Measurements from ENCODE around the gene PTPRU.
A peak's percentile ranks its signal among the peaks of the same experiment; 100 is the strongest.
"Not testable (repeated sequence)": the region's sequence is repeated elsewhere in the genome, so short reads cannot be mapped to it uniquely, and the experiment has no call there.

PTPRU gene

GRCh38 chr1:29280409-29281131 lies 44.2 kb downstream of the PTPRU start:
- intact Hi-C loops (cut with DNase I): no loop called here

GRCh38 chr1:29281571-29281970 lies 45.2 kb downstream of the PTPRU start:
- intact Hi-C loops (cut with DNase I): no loop called here
- DNase-seq: peak in 1 of 42 donors; percentile 6

More at GRCh38 chr1:29280409-29281131, 44.2 kb downstream of the PTPRU start:
- DNase-seq: peak in 5 of 42 donors; percentile 0 to 11 (median 4)

- intact Hi-C loops (cut with DNase I): no loop called here
- peak in 1 of 42 donors; percentile 30 for DNase-seq
These were observed 46.0 kb downstream of the PTPRU start for GRCh38 chr1:29282135-29282923.

GRCh38 chr1:29282924-29283803 lies 46.8 kb downstream of the PTPRU start:
- DNase-seq: peak in 5 of 42 donors; percentile 5 to 35 (median 16)

GRCh38 chr1:29283804-29284195 lies 47.5 kb downstream of the PTPRU start:
- peak in 2 of 42 donors; percentile 8 for DNase-seq
- intact Hi-C loops (cut with DNase I): no loop called here

More at GRCh38 chr1:29282924-29283803, 46.8 kb downstream of the PTPRU start:
- intact Hi-C loops (cut with DNase I): no loop called here

GRCh38 chr1:29284286-29284960 lies 48.1 kb downstream of the PTPRU start:
- intact Hi-C loops (cut with DNase I): no loop called here
- DNase-seq: peak in 2 of 42 donors; percentile 4 to 30

- intact Hi-C loops (cut with DNase I): no loop called here
- peak in 3 of 42 donors; percentile 15 to 35 (median 16) for DNase-seq
These were observed 48.7 kb downstream of the PTPRU start for GRCh38 chr1:29284961-29285560.

GRCh38 chr1:29285771-29286170 lies 49.4 kb downstream of the PTPRU start:
- DNase-seq: peak in 3 of 42 donors; percentile 3 to 11 (median 8)
- intact Hi-C loops (cut with DNase I): no loop called here

- intact Hi-C loops (cut with DNase I): no loop called here
- DNase-seq: peak in 2 of 42 donors; percentile 7 to 13
These were observed 50.0 kb downstream of the PTPRU start for GRCh38 chr1:29286194-29286767.

GRCh38 chr1:29289493-29289892 lies 53.2 kb downstream of the PTPRU start:
- no peak for DNase-seq
- intact Hi-C loops (cut with DNase I): no loop called here

- DNase-seq: no peak
- intact Hi-C loops (cut with DNase I): no loop called here
These were observed 54.2 kb downstream of the PTPRU start for GRCh38 chr1:29290414-29290985.

GRCh38 chr1:29291756-29292155 lies 55.4 kb downstream of the PTPRU start:
- intact Hi-C loops (cut with DNase I): no loop called here
- DNase-seq: no peak

GRCh38 chr1:29292344-29292743 lies 56.0 kb downstream of the PTPRU start:
- intact Hi-C loops (cut with DNase I): no loop called here
- DNase-seq: no peak

GRCh38 chr1:29297450-29297849 lies 61.1 kb downstream of the PTPRU start:
- intact Hi-C loops (cut with DNase I): no loop called here
- no peak for DNase-seq

- intact Hi-C loops (cut with DNase I): no loop called here
- no peak for DNase-seq
These were observed 61.9 kb downstream of the PTPRU start for GRCh38 chr1:29298246-29298645.

- peak in 1 of 42 donors; percentile 15 for DNase-seq
- intact Hi-C loops (cut with DNase I): no loop called here
These were observed 63.1 kb downstream of the PTPRU start for GRCh38 chr1:29299446-29299845.

GRCh38 chr1:29301732-29302131 lies 65.4 kb downstream of the PTPRU start:
- DNase-seq; intact Hi-C loops (cut with DNase I): not testable (repeated sequence)

Data from head of caudate nucleus (tissue), 42 donors.